Measurements from ENCODE around the gene SHCBP1.

DNA sequence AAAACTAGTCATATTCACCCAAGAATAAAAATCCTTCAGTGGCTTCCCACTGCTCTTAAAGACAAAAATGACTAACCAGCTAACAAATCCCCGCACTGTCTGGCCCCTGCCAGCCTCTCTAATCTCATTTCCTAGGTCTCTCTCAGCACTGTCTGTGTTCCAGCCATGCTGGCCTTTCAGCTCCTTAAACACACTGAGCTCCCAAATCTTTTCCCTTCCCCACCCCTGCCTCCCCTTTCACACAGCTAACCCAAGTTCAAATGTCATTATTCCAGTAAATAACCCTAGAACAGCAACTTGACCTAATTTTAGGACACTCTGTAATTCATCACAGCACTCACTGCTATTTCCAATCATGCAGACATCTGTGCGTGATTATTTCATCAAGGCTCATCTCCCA lies 7.8 kb downstream of the SHCBP1 start:
- TF ChIP-seq, protein P1, sequence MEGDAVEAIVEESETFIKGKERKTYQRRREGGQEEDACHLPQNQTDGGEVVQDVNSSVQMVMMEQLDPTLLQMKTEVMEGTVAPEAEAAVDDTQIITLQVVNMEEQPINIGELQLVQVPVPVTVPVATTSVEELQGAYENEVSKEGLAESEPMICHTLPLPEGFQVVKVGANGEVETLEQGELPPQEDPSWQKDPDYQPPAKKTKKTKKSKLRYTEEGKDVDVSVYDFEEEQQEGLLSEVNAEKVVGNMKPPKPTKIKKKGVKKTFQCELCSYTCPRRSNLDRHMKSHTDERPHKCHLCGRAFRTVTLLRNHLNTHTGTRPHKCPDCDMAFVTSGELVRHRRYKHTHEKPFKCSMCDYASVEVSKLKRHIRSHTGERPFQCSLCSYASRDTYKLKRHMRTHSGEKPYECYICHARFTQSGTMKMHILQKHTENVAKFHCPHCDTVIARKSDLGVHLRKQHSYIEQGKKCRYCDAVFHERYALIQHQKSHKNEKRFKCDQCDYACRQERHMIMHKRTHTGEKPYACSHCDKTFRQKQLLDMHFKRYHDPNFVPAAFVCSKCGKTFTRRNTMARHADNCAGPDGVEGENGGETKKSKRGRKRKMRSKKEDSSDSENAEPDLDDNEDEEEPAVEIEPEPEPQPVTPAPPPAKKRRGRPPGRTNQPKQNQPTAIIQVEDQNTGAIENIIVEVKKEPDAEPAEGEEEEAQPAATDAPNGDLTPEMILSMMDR (IDR thresholded peaks at IDR 0.05) = no peak
- no peak for TF ChIP-seq POLR2A (IDR thresholded peaks at IDR 0.05)

All from Peyer's patch (tissue), 4 donors.